Measurements from ENCODE around the gene TCAIM. TPM values are rescaled to one million over a fixed set of nuclear protein-coding genes. Genes with fewer than 3 reads are reported as not detected.
"Not testable (repeated sequence)": the region's sequence is repeated elsewhere in the genome, so short reads cannot be mapped to it uniquely, and the experiment has no call there.

TCAIM gene
- total and polyA plus RNA-seq, 5 experiments from 2014 or later: 12.1 to 23.7 (median 14.0) TPM

DNA sequence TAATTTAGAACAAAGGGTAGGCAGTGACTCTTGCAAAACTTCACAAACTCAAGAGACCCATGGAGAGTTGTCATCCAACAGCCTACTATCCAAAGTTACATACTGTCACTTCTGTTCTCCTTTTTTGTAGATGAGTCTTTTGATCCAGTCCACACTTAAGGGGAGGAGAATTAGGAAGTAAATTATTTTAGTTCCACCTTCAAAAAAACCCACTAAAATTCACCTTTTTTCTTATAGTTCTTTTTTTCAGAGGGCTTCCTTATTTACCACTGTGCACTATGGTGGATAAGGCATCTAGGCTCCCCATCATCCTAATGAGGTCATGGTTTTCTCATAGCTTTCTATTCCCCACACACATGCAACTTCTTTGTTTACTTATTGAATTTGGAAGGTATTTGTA is 8.6 kb upstream of the TCAIM start:
- ATAC-seq (no peak), DNase-seq (no peak)
- POLR2A ChIA-PET: interaction anchor here (0.9 kb wide), 1 partner anchor 8 kb away, joined by 3 read pairs; no protein-coding TSS in a partner anchor
- peaks cover 0 to 19% (median 11%) of the 10 kb centered on the region in 5 donors for H3K27me3 Mint-ChIP-seq
- H3K27ac Mint-ChIP-seq: no peak overlapping the region
- H3K36me3 Mint-ChIP-seq: no peaks in the 10 kb centered on the region
- no peaks in the 10 kb centered on the region for H3K4me1 Mint-ChIP-seq
- H3K9me3 Mint-ChIP-seq: no peaks in the 10 kb centered on the region
- H3K4me3 Mint-ChIP-seq: no peak overlapping the region

DNA sequence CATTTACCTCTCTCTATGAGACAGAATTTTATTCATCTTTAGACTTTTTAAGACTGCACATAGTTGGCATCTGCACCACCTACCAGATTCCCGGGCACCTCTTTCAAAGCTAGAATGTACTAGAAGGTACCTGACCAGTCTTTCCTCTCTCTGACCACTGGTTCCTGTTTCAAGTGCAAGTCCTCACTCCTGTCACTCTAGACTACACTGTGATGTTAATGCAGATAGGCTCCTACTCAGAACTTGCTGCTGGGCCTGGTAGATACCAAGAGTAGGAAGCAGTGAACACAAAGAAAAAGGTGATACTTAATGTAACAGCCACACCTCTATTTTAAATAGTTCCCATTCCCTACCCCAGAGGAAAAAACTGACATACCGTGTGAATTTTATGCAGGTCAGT is 8.1 kb upstream of the TCAIM start:
- no peaks in the 10 kb centered on the region for H3K36me3 Mint-ChIP-seq
- H3K4me3 Mint-ChIP-seq: no peak overlapping the region
- H3K27ac Mint-ChIP-seq: no peak overlapping the region
- DNase-seq: no peak
- no peaks in the 10 kb centered on the region for H3K4me1 Mint-ChIP-seq
- POLR2A ChIA-PET: no interaction called here
- no peak for ATAC-seq
- H3K27me3 Mint-ChIP-seq: peaks cover 0 to 19% (median 11%) of the 10 kb centered on the region in 5 donors
- no peaks in the 10 kb centered on the region for H3K9me3 Mint-ChIP-seq

DNA sequence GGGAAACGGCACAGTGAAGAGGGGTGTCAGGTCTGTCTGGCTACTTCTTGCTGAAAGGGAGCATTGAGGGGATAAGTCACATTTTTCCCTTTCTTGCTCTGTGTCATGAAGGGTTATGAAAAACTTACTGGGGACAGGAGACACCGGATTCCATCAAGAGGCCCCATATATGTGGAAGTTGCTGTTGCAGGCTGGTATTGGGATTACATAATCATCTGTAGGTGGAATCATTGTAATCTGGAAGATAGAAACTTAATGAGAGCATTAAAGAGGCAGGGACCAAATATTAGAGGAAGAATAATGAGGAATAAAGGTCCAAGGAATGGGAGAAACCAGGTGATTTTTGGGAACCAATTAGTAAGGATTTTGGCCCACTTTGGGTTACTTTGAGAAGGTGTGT is 4.2 kb upstream of the TCAIM start:
- no peak for ATAC-seq
- no peaks in the 10 kb centered on the region for H3K36me3 Mint-ChIP-seq
- peaks cover 0 to 11% (median 7%) of the 10 kb centered on the region in 5 donors for H3K27me3 Mint-ChIP-seq

GRCh38 chr3:44337248-44337785 is 1.2 kb upstream of the TCAIM start:
- Mint-ChIP-seq H3K4me1 (peaks cover 12 to 38% (median 33%) of the 10 kb centered on the region in 4 donors), H3K36me3 (no peaks in the 10 kb centered on the region), H3K4me3 (peak overlapping the region; percentile 92 to 99 (median 97)), H3K9me3 (no peaks in the 10 kb centered on the region), H3K27me3 (peaks cover 0 to 11% (median 6%) of the 10 kb centered on the region in 5 donors), H3K27ac (peak overlapping the region; percentile 85 to 99 (median 98))
- DNase-seq (no peak), ATAC-seq (no peak)
- POLR2A ChIA-PET: interaction anchor here (1.1 to 1.7 kb wide), 4 partner anchors 8 to 218 kb away, joined by 3 to 23 read pairs (median 4); partner anchors contain the start of gene ZKSCAN7

More for the DNA sequence above, 4.2 kb upstream of the TCAIM start:
- DNase-seq: no peak
- Mint-ChIP-seq H3K27ac (no peak overlapping the region), H3K4me1 (peaks cover 4 to 17% (median 15%) of the 10 kb centered on the region in 4 donors), H3K9me3 (no peaks in the 10 kb centered on the region), H3K4me3 (no peak overlapping the region)
- POLR2A ChIA-PET: no interaction called here

DNA sequence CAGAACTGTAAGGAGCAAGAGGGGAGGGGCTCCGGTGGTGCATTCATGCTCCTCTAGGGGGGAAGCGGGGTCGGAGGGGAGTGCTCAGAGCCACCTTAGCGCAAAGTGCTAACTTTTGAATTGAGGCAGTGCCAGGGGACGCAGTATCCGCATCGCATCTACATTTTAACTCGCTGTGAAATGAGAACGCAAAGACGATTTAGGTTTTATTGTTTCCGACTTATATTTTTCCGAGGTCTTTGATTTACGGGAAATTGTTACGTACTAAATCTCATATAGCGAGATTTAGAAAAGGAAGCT is 212 bp downstream of the TCAIM start:
- Mint-ChIP-seq H3K36me3 (peaks cover 0 to under 1% (median 0%) of the 10 kb centered on the region in 3 donors), H3K4me3 (peak overlapping the region; percentile 92 to 99 (median 97)), H3K27me3 (peaks cover 0 to 2% (median 0%) of the 10 kb centered on the region in 5 donors), H3K9me3 (no peaks in the 10 kb centered on the region), H3K27ac (peak overlapping the region; percentile 85 to 99 (median 98)), H3K4me1 (peaks cover 12 to 38% (median 33%) of the 10 kb centered on the region in 4 donors)
- POLR2A ChIA-PET: interaction anchor here (0.6 to 1.7 kb wide), 8 partner anchors 62 to 1350 kb away, joined by 3 to 23 read pairs (median 4); partner anchors contain the start of genes SACM1L, ZKSCAN7 and ZNF445
- DNase-seq (no peak), ATAC-seq (peak in 1 of 2 donors; percentile 63)

DNA sequence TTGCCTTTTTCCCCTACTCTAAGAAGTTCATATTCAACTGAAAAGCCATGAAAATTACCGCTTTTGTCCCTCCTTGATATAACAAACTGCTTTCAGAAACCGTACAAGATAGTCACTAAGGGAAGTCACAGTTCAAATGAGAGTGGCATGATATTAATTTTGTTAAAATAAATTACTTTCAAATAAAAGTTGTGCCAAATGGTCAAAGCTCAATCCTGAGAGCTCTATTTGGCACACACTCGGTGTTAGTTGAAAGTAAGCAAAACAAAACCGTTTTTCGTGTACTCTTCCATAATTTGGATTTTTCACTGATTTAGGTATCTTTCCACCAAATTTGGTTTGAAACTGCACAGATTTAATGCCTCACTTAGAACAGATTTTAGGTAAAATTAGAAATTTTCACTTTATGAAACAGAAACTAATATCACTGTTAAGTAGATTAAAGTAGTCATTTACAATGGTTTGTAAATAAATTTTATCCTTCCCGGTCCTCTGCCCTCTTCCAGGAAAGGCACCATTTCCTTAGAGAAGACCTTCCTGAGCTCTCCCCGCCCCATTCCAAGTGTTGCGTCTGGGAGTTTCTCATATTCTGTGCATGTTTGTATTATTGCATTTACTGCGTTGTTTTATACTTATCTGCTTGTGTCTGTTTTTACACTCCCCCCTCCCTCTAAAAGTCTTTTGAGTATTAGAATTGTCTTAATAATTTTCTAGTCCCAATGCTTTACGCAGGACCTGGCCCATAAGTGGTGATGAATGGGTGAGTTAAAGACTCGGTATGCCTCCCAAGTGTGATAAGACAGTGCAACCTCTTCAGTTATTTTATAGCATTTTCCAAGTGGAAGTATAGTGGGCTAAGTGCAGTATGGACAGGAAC is 853 bp downstream of the TCAIM start:
- POLR2A ChIA-PET: interaction anchor here (0.6 to 1.7 kb wide), 7 partner anchors 61 to 1350 kb away, joined by 3 to 23 read pairs (median 4); partner anchors contain the start of genes SACM1L, ZKSCAN7 and ZNF445
- no peaks in the 10 kb centered on the region for H3K9me3 Mint-ChIP-seq
- H3K27ac Mint-ChIP-seq: peak overlapping the region; percentile 87 to 99 (median 98)
- no peaks in the 10 kb centered on the region for H3K27me3 Mint-ChIP-seq
- peaks cover 0 to 6% (median 0%) of the 10 kb centered on the region in 3 donors for H3K36me3 Mint-ChIP-seq
- DNase-seq (no peak), ATAC-seq (no peak)
- H3K4me1 Mint-ChIP-seq: peaks cover 12 to 38% (median 33%) of the 10 kb centered on the region in 4 donors
- peak overlapping the region; percentile 92 to 99 (median 97) for H3K4me3 Mint-ChIP-seq

GRCh38 chr3:44340058-44340395 is 1.5 kb downstream of the TCAIM start:
- POLR2A ChIA-PET: no interaction called here
- Mint-ChIP-seq H3K4me3 (peak overlapping the region; percentile 71 to 99 (median 97)), H3K27ac (peak overlapping the region in 9 of 10 donors; percentile 21 to 99 (median 90))

DNA sequence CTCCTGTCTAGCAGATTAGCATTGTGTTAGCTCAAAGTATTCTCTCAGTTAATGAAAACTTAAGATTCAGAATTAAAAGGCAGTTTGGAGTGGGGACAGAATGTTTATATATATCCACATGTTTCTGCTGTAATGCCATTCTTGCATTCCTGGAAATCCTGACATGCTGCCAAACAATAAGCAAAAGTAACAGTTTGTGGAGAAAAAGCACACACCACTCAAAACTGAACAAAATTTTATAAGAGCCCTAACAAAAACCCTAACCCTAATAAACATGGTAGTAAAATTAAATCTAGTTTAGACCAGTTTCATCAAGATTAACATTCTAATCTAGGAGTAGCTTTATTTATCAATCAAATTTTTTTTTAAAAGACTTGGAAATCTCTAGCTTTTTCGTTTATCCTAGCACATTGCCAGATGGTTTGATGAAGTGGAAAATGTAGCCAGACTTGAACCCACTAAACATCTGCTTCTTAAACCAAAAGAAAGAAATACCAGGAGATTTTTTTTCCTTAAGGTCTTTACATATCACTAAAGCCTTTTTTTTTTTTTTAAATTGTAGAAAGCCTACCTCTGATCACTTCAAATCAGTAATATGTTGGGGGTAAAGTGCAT is 3.7 kb downstream of the TCAIM start:
- DNase-seq (no peak), ATAC-seq (no peak)
- Mint-ChIP-seq H3K27ac (peak overlapping the region in 2 of 10 donors; percentile 13 to 74), H3K4me3 (no peak overlapping the region), H3K36me3 (peaks cover 0 to 10% (median 0%) of the 10 kb centered on the region in 3 donors), H3K4me1 (peaks cover 11 to 37% (median 32%) of the 10 kb centered on the region in 4 donors), H3K27me3 (no peaks in the 10 kb centered on the region), H3K9me3 (no peaks in the 10 kb centered on the region)
- POLR2A ChIA-PET: no interaction called here

More at GRCh38 chr3:44340058-44340395, 1.5 kb downstream of the TCAIM start:
- peaks cover 12 to 38% (median 33%) of the 10 kb centered on the region in 4 donors for H3K4me1 Mint-ChIP-seq
- H3K36me3 Mint-ChIP-seq: peaks cover 0 to 10% (median 0%) of the 10 kb centered on the region in 3 donors
- H3K27me3 Mint-ChIP-seq: no peaks in the 10 kb centered on the region
- DNase-seq (no peak), ATAC-seq (no peak)
- H3K9me3 Mint-ChIP-seq: no peaks in the 10 kb centered on the region

DNA sequence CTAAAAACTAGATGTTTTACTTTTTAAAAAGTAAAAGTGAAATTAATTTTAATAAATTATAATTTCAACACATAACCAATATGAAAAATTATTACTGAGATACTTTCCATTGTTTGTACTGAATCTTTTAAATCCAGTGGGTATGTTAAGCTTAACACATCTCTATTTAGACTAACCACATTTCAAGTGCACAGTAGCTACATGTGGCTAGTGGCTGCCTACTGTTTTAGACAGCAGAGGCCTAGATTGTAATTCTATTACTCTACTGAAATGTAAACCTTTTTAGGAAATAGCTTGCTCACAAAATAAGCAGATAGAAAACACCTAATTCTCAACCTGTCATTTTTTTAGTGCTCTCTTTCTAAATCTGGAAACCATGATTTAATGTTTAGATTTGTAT is 4.9 kb downstream of the TCAIM start:
- ATAC-seq (no peak), DNase-seq (no peak)
- H3K4me1 Mint-ChIP-seq: peaks cover 10 to 30% (median 27%) of the 10 kb centered on the region in 4 donors
- POLR2A ChIA-PET: no interaction called here
- no peaks in the 10 kb centered on the region for H3K9me3 Mint-ChIP-seq
- no peak overlapping the region for H3K4me3 Mint-ChIP-seq
- H3K27ac Mint-ChIP-seq: no peak overlapping the region
- peaks cover 0 to 10% (median 0%) of the 10 kb centered on the region in 3 donors for H3K36me3 Mint-ChIP-seq
- H3K27me3 Mint-ChIP-seq: no peaks in the 10 kb centered on the region

GRCh38 chr3:44346590-44346989 is 8.0 kb downstream of the TCAIM start:
- H3K27ac Mint-ChIP-seq, H3K4me3 Mint-ChIP-seq, H3K27me3 Mint-ChIP-seq, H3K9me3 Mint-ChIP-seq, ATAC-seq, POLR2A ChIA-PET, DNase-seq: not testable (repeated sequence)
- H3K36me3 Mint-ChIP-seq: peaks cover 0 to 10% (median 0%) of the 10 kb centered on the region in 3 donors
- H3K4me1 Mint-ChIP-seq: peaks cover 8 to 25% (median 21%) of the 10 kb centered on the region in 4 donors

DNA sequence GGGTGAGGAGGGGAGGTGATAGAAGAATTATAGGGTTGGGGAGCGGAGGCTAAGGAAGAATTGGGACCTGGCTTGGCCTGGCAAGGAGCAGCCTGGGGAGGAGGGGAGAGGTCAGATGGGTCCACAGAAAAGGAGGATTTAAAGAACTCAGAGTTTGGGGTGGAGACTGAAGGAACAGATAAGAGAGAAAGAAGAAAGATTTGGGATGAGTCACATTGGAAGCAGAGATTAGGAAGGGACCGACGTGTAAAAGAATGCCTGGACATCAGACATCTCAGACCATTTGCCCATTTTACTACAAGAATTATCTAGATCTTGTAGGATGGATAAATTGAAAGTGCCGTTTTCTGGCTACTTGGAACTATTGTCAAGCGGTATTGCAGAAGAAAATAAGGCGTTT is 10.4 kb downstream of the TCAIM start:
- Mint-ChIP-seq H3K36me3 (peaks cover 6 to 22% (median 6%) of the 10 kb centered on the region in 3 donors), H3K4me1 (peaks cover 5 to 29% (median 25%) of the 10 kb centered on the region in 4 donors), H3K4me3 (no peak overlapping the region), H3K9me3 (no peaks in the 10 kb centered on the region), H3K27ac (peak overlapping the region in 2 of 10 donors; percentile 22 to 59), H3K27me3 (no peaks in the 10 kb centered on the region)
- DNase-seq (no peak), ATAC-seq (no peak)
- POLR2A ChIA-PET: no interaction called here

DNA sequence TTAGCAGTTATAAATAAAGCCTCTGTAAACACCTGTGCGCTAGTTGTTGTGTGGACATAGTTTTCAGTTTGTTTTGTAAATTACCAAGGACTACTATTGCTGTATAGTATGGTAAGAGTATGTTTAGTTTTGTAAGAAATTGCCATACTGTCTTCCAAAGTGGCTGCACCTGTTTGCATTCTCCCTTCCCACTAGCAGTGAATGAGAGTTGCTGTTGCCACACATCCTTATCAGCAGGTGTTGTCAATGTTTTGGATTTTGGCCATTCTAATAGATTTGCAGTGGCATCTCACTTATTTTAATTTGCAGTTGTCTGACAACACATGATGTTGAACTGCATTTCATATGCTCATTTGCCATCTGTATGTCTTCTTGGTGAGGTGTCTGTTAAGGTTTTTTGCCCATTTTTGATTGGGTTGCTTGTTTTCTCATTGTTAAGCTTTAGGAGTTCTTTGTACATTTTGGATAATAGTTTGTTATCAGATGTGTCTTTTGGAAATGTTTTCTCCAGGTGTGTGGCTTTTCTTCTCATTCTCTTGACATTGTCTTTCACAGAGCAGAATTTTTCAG is 14.9 kb downstream of the TCAIM start:
- H3K4me3 Mint-ChIP-seq: no peak overlapping the region
- H3K27ac Mint-ChIP-seq: peak overlapping the region in 1 of 10 donors; percentile 38
- peaks cover 5 to 30% (median 27%) of the 10 kb centered on the region in 4 donors for H3K4me1 Mint-ChIP-seq

More for the DNA sequence above, 14.9 kb downstream of the TCAIM start:
- no peak for ATAC-seq
- POLR2A ChIA-PET: no interaction called here
- Mint-ChIP-seq H3K36me3 (peaks cover 6 to 43% (median 13%) of the 10 kb centered on the region in 3 donors), H3K9me3 (no peaks in the 10 kb centered on the region), H3K27me3 (no peaks in the 10 kb centered on the region)
- DNase-seq: no peak
